ENCODE data around the gene GRB7. TPM values are rescaled to one million over a fixed set of nuclear protein-coding genes. Genes with fewer than 3 reads are reported as not detected.

Gene GRB7
- total RNA-seq, 1 donor from 2014 or later = 34.5 TPM

- peak overlapping the region; percentile 62 for H3K4me3 ChIP-seq
- intact Hi-C loops (cut with DNase I) = no loop called here
- peak overlapping the region; percentile 76 for H3K27ac ChIP-seq
- no peak for TF ChIP-seq CTCF (IDR thresholded peaks at IDR 0.05)
- H3K9me3 ChIP-seq = no peaks in the 10 kb centered on the region
- H3K4me1 ChIP-seq = peaks cover 24% of the 10 kb centered on the region
- H3K27me3 ChIP-seq (ENCODE audit: low read depth) = peaks cover 39% of the 10 kb centered on the region
- ATAC-seq (no peak), DNase-seq (no peak)
- peaks cover 14% of the 10 kb centered on the region for H3K36me3 ChIP-seq
Observed at GRCh38 chr17:39739885-39740356, 2.2 kb downstream of the GRB7 start.

GRCh38 chr17:39740357-39741111, 2.8 kb downstream of the GRB7 start:
- no peaks in the 10 kb centered on the region for H3K9me3 ChIP-seq
- H3K4me1 ChIP-seq = peaks cover 24% of the 10 kb centered on the region
- intact Hi-C loops (cut with DNase I) = no loop called here
- ATAC-seq (no peak), DNase-seq (no peak)
- peak overlapping the region; percentile 62 for H3K4me3 ChIP-seq
- no peak for TF ChIP-seq CTCF (IDR thresholded peaks at IDR 0.05)
- peaks cover 39% of the 10 kb centered on the region for H3K27me3 ChIP-seq (ENCODE audit: low read depth)
- peak overlapping the region; percentile 76 for H3K27ac ChIP-seq
- H3K36me3 ChIP-seq = peaks cover 21% of the 10 kb centered on the region

- TF ChIP-seq CTCF (IDR thresholded peaks at IDR 0.05) = no peak
- peaks cover 19% of the 10 kb centered on the region for H3K4me1 ChIP-seq
- peaks cover 38% of the 10 kb centered on the region for H3K27me3 ChIP-seq (ENCODE audit: low read depth)
- no peak overlapping the region for H3K4me3 ChIP-seq
- H3K27ac ChIP-seq = no peak overlapping the region
- ATAC-seq (no peak), DNase-seq (no peak)
- peaks cover 25% of the 10 kb centered on the region for H3K36me3 ChIP-seq
- H3K9me3 ChIP-seq = no peaks in the 10 kb centered on the region
- intact Hi-C loops (cut with DNase I) = no loop called here
Observed at GRCh38 chr17:39742126-39742855, 4.6 kb downstream of the GRB7 start.

GRCh38 chr17:39742856-39743436, 5.2 kb downstream of the GRB7 start:
- Histone ChIP-seq H3K4me3 (no peak overlapping the region), H3K9me3 (no peaks in the 10 kb centered on the region), H3K27ac (no peak overlapping the region), H3K36me3 (peaks cover 25% of the 10 kb centered on the region), H3K4me1 (peaks cover 17% of the 10 kb centered on the region), H3K27me3 (ENCODE audit: low read depth) (peaks cover 31% of the 10 kb centered on the region)
- ATAC-seq (no peak), DNase-seq (no peak)
- intact Hi-C loops (cut with DNase I) = no loop called here
- TF ChIP-seq CTCF (IDR thresholded peaks at IDR 0.05) = no peak

GRCh38 chr17:39744075-39744835, 6.5 kb downstream of the GRB7 start:
- H3K27ac ChIP-seq = no peak overlapping the region
- ATAC-seq (no peak), DNase-seq (peak; percentile 37)

More at GRCh38 chr17:39744075-39744835, 6.5 kb downstream of the GRB7 start:
- Histone ChIP-seq H3K9me3 (no peaks in the 10 kb centered on the region), H3K4me1 (peaks cover 14% of the 10 kb centered on the region), H3K4me3 (no peak overlapping the region), H3K27me3 (ENCODE audit: low read depth) (peaks cover 19% of the 10 kb centered on the region), H3K36me3 (peaks cover 25% of the 10 kb centered on the region)
- intact Hi-C loops (cut with DNase I) = no loop called here
- TF ChIP-seq CTCF (IDR thresholded peaks at IDR 0.05) = no peak
